DMS114 treated with DMSO at 0.1 percent for 48 hours (cell line): ENCODE measurements around the gene B4GALT2.

Experiments
- DNase-seq: peaks from one replicate; lab custom pipeline; 2025; ENCODE audit not compliant: unreplicated experiment; lab: John Stamatoyannopoulos, UW

Gene B4GALT2

GRCh38 chr1:43978551-43979260 lies at the start of gene B4GALT2:
Gene B4GALT2, plus strand, starts transcription at chr1:43979210. Its CDS starts 1,951 bp downstream, at chr1:43981161.
- DNase-seq: no peak

- no peak for DNase-seq
These were observed 48.7 kb upstream of the B4GALT2 start for GRCh38 chr1:43930168-43930948.

- DNase-seq: no peak
These were observed 48.1 kb upstream of the B4GALT2 start for GRCh38 chr1:43930949-43931275.

- no peak for DNase-seq
These were observed 47.0 kb upstream of the B4GALT2 start for GRCh38 chr1:43931711-43932660.

- DNase-seq: no peak
These were observed 46.1 kb upstream of the B4GALT2 start for GRCh38 chr1:43932786-43933385.

GRCh38 chr1:43933386-43934100 lies 45.5 kb upstream of the B4GALT2 start, which contains the start of gene ARTN:
Gene ARTN, plus strand, starts transcription at chr1:43933801. Its CDS starts 1,856 bp downstream, at chr1:43935657.
- no peak for DNase-seq

- DNase-seq: peak; percentile 24
These were observed 44.7 kb upstream of the B4GALT2 start for GRCh38 chr1:43934101-43934985.

GRCh38 chr1:43934986-43935324 lies 44.1 kb upstream of the B4GALT2 start:
- no peak for DNase-seq

GRCh38 chr1:43935711-43936427 lies 43.1 kb upstream of the B4GALT2 start:
- DNase-seq: no peak

GRCh38 chr1:43936431-43937151 lies 42.4 kb upstream of the B4GALT2 start:
- no peak for DNase-seq

GRCh38 chr1:43937179-43937865 lies 41.7 kb upstream of the B4GALT2 start:
- no peak for DNase-seq

- DNase-seq: no peak
These were observed 40.6 kb upstream of the B4GALT2 start for GRCh38 chr1:43938383-43938782.

- no peak for DNase-seq
These were observed 40.0 kb upstream of the B4GALT2 start for GRCh38 chr1:43938892-43939587.

GRCh38 chr1:43942411-43942810 lies 36.6 kb upstream of the B4GALT2 start:
- DNase-seq: no peak

- no peak for DNase-seq
These were observed 34.1 kb upstream of the B4GALT2 start for GRCh38 chr1:43944860-43945259.

GRCh38 chr1:43945674-43946235 lies 33.3 kb upstream of the B4GALT2 start:
- DNase-seq: no peak
